Fibroblast of skin of abdomen (primary cell): ENCODE results near the gene DNAH3.
"Not testable (repeated sequence)": the region's sequence is repeated elsewhere in the genome, so short reads cannot be mapped to it uniquely, and the experiment has no call there.

ENCODE experiments used
- DNase-seq: peaks from one replicate; pipeline ENCODE4 v3.0.0-alpha.2; 2013

The DNAH3 gene

GRCh38 chr16:20938426-20938825 is 212.2 kb downstream of the DNAH3 start:
- peak; percentile 42 for DNase-seq

- DNase-seq: no peak
These were observed 212.9 kb downstream of the DNAH3 start for GRCh38 chr16:20937736-20938135.

- DNase-seq: no peak
These were observed 217.1 kb downstream of the DNAH3 start for GRCh38 chr16:20933589-20933988.

GRCh38 chr16:20931066-20931600 is 219.5 kb downstream of the DNAH3 start:
- no peak for DNase-seq

- no peak for DNase-seq
These were observed 220.3 kb downstream of the DNAH3 start for GRCh38 chr16:20930365-20930690.

GRCh38 chr16:20929676-20930364 is 220.8 kb downstream of the DNAH3 start:
- DNase-seq: not testable (repeated sequence)

GRCh38 chr16:20928774-20929411 is 221.8 kb downstream of the DNAH3 start:
- DNase-seq: peak; percentile 52

GRCh38 chr16:20925751-20926150 is 224.9 kb downstream of the DNAH3 start:
- no peak for DNase-seq

GRCh38 chr16:20923876-20924275 is 226.8 kb downstream of the DNAH3 start:
- no peak for DNase-seq

- DNase-seq: no peak
These were observed 229.8 kb downstream of the DNAH3 start for GRCh38 chr16:20920799-20921198.

GRCh38 chr16:20920091-20920490 is 230.6 kb downstream of the DNAH3 start:
- DNase-seq: no peak

GRCh38 chr16:20918486-20919239 is 232.0 kb downstream of the DNAH3 start:
- DNase-seq: peak; percentile 71

GRCh38 chr16:20916942-20917341 is 233.7 kb downstream of the DNAH3 start:
- DNase-seq: no peak

GRCh38 chr16:20916289-20916688 is 234.4 kb downstream of the DNAH3 start:
- DNase-seq: no peak

- peak; percentile 50 for DNase-seq
These were observed 239.3 kb downstream of the DNAH3 start for GRCh38 chr16:20911361-20911760.

- peak; percentile 90 for DNase-seq
These were observed 239.8 kb downstream of the DNAH3 start for GRCh38 chr16:20910781-20911321.

GRCh38 chr16:20906341-20907255 is 244.0 kb downstream of the DNAH3 start:
- peak; percentile 93 for DNase-seq

GRCh38 chr16:20905576-20905975 is 245.1 kb downstream of the DNAH3 start:
- DNase-seq: no peak

GRCh38 chr16:20904507-20905081 is 246.1 kb downstream of the DNAH3 start:
- peak; percentile 77 for DNase-seq

- no peak for DNase-seq
These were observed 246.6 kb downstream of the DNAH3 start for GRCh38 chr16:20903899-20904506.
